Vagina (tissue), 2 donors: ENCODE results near the gene GPR153.

ENCODE experiments used
- POLR2A ChIP-seq, 2 donors: fragments of 450-650 bp; IDR thresholded peaks; one replicate each; pipeline ENCODE4 v1.6.1; 2017; ENCODE audit warnings: antibody characterized with exemption in 2 of 2, mild to moderate bottlenecking in 2 of 2, moderate library complexity in 2 of 2
- POLR2AphosphoS5 ChIP-seq, 2 donors: sonication (generic); formaldehyde crosslinking; IDR thresholded peaks; one replicate each; pipeline ENCODE4 v1.9.0; 2017; ENCODE audit warnings: antibody characterized with exemption in 2 of 2, mild to moderate bottlenecking in 2 of 2, low read depth in 1 of 2; ENCODE audit not compliant: insufficient read depth in 1 of 2
- TF ChIP-seq, protein P1 (sequence below), 3 experiments: fragments of 450-650 bp in 2 of 3; fragments of 200-600 bp in 1 of 3; sonication (generic) in 1 of 3; IDR thresholded peaks; one replicate each; pipeline ENCODE4 v1.5.1; 2017 to 2019; ENCODE audit warnings: antibody characterized with exemption in 3 of 3, mild to moderate bottlenecking in 2 of 3, moderate library complexity in 2 of 3

DNA sequence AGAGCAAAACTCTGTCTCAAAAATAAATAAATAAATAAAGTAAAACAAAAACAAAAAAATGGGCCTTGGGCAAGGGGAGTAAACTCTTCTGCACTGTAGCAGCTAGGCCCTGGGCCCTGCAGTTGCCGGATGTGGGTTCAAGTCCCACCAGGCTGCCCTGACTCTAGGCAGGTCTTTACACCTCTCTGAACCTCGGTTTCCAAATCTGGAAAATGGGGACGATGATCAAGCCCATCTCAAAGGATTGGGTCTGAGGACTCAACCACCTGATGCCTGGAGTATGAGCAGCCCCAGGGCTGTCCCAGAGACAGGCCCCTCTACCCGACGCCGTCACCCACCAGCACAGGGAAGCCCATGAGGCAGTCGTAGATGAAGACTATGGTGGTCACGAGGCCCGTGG lies 7.5 kb downstream of the GPR153 start:
- TF ChIP-seq, protein P1, sequence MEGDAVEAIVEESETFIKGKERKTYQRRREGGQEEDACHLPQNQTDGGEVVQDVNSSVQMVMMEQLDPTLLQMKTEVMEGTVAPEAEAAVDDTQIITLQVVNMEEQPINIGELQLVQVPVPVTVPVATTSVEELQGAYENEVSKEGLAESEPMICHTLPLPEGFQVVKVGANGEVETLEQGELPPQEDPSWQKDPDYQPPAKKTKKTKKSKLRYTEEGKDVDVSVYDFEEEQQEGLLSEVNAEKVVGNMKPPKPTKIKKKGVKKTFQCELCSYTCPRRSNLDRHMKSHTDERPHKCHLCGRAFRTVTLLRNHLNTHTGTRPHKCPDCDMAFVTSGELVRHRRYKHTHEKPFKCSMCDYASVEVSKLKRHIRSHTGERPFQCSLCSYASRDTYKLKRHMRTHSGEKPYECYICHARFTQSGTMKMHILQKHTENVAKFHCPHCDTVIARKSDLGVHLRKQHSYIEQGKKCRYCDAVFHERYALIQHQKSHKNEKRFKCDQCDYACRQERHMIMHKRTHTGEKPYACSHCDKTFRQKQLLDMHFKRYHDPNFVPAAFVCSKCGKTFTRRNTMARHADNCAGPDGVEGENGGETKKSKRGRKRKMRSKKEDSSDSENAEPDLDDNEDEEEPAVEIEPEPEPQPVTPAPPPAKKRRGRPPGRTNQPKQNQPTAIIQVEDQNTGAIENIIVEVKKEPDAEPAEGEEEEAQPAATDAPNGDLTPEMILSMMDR (IDR thresholded peaks at IDR 0.05): no peak
- no peak for TF ChIP-seq POLR2A (IDR thresholded peaks at IDR 0.05)
- TF ChIP-seq POLR2AphosphoS5 (IDR thresholded peaks at IDR 0.05; ENCODE audit: insufficient read depth in 1 of 2, low read depth in 1 of 2): no peak
